GM21515 (cell line): Measurements from ENCODE around the gene NUAK1.
"Not testable (repeated sequence)": the region's sequence is repeated elsewhere in the genome, so short reads cannot be mapped to it uniquely, and the experiment has no call there.

ENCODE experiments used
- ATAC-seq: cut with Tn5 transposase; IDR thresholded peaks from one replicate; pipeline ENCODE4 v1.9.1; 2021; ENCODE audit not compliant: unreplicated experiment

The NUAK1 gene

DNA sequence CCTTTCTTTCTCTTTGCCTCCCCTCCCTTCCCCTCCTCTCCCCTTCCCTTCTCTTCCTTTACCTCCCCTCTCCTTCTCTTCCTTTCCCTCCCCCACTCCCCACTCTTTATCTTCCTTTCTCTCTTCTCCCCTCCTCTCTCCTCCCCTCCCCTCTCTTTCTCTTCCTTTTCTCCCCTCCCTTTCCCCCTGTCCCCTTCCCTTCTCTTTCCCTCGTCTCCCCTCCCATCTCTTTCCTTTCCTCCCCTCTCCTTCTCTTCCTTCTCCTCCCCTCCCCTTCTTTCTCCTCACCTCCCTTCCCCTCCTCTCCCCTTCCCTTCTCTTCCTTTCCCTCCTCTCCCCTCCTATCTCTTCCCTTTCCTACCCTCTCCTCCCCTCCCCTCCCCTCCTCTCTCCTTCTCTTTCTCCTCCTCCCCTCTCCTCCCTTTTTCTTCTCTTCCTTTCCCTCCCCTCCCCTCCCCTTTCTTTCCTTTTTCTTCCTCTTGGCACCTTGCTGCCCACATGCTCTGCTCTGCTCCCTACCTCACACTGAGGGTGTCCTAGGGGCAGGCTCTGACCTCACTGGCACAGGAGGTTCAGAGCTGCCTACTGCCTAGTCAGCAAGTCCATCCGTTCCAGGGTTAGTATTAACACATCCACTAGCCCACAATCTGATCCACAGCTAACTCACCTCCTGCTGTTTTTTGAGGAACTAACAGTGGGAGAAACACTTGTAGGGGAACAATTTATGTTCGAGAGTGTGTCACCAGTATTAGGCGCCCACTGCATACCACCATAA is 101.0 kb downstream of the NUAK1 start:
- no peak for ATAC-seq

DNA sequence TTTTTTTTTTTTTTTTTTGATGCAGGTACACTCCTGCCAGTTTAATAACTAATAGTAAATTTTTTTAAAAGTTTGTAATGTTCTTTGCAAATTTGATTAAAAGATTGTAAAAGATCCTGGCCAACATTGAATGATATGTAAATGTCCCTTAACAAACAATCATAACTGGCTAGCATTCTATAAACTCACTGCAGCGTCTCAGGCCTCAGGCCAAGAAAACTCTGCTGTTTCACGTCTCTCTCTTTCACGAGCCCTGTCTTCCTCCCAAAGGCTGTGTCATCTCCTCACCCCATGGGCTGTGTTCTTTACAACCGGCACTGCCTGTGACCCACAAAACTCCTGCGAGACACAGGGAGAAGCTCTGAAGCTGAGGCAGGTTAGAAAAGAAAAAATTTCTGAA is 103.3 kb downstream of the NUAK1 start:
- ATAC-seq = no peak

DNA sequence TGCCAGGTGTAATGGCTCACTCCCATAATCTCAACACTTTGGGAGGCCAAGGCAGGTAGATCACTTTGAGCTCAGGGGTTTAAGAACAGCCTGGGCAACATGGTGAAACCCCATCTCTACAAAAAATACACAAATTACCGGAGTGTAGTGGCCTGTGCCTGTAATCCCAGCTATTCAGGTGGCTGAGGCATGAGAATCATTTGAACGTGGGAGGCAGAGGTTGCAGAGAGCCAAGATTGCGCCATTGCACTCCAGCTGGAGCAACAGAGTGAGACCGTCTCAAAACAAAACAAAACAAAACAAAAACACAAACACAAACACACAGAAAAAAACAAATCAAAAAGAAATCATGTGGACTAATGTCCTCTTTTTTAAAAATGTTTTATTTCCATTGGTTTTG is 104.4 kb downstream of the NUAK1 start:
- no peak for ATAC-seq

DNA sequence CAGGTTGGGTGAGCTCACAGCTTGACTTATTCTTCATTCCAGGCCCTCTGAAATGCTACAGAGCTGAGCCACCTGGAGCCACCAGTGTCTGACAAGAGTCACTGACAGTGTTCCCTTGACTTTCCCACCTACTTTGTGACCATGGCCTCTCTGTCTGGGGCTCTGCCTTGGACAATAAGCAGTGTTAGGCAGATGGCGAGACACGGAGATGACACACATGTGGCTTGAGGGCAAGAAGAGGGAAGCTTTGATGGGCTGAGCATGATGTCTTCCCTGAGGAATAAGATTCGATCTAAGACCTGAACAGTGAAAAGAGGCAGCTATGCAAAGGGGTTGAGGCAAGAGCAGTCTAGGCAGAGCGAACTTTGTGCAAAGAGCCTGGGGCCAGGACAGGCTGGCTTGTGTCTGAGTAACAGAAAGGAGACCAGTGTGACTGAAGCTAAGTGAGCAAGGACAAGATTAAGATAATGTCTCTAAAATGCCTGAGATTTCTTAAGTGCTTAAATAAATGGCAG is 105.5 kb downstream of the NUAK1 start:
- ATAC-seq = no peak

DNA sequence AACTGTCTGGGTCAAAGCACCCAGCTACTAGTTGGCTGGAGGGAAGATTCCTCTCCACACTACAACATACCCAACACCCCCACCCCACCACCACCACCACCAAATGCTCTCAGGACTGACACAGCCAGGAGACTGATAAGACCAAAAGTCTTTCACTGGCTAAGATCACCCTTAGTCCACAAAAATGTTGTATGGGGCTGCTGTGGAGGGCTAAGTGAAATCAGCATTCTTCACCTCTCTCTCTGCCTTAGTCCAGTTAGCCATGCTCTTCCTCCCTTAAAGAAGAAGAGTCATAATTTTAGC is 106.2 kb downstream of the NUAK1 start:
- ATAC-seq = no peak

DNA sequence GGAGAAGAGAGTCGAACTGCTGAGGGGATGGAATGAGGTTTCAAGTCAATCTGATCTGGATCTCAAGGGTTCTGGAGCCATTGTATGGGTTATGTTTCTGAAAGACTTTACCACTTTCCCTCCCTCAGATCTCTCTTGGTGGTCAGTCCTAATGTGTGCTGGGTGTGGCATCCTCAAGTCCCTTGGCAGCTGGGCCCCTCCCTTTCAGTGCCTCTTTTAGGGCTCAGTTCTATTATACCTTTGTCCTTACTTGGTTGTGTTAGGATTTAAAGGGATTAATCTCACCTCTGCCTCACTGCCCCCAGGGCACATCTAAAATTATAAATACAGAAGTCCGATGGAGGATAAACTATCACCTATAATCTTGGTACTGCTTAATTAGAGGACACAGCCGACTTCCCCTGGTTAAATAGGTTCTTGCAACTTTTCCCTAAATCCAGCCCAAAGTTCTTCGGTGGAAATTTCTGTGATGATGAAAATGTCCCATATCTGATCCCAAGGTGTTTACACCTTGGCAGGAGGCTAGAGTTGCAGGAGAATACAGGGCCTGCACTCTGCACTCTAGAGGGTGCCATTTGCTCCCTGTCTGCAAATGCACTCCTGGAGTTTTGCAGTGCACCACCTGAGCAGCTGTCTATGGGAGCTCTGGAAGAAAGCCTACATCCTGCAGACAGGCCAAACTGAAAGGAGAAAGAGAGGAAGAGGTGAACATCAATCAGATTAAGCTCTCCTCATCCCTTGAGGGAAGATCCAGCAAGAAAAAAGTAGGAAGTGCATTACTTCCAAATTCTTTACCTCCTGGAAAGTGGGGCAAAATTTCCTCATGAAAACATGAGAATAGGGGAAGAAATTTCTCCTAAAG is 106.8 kb downstream of the NUAK1 start:
- ATAC-seq = no peak

DNA sequence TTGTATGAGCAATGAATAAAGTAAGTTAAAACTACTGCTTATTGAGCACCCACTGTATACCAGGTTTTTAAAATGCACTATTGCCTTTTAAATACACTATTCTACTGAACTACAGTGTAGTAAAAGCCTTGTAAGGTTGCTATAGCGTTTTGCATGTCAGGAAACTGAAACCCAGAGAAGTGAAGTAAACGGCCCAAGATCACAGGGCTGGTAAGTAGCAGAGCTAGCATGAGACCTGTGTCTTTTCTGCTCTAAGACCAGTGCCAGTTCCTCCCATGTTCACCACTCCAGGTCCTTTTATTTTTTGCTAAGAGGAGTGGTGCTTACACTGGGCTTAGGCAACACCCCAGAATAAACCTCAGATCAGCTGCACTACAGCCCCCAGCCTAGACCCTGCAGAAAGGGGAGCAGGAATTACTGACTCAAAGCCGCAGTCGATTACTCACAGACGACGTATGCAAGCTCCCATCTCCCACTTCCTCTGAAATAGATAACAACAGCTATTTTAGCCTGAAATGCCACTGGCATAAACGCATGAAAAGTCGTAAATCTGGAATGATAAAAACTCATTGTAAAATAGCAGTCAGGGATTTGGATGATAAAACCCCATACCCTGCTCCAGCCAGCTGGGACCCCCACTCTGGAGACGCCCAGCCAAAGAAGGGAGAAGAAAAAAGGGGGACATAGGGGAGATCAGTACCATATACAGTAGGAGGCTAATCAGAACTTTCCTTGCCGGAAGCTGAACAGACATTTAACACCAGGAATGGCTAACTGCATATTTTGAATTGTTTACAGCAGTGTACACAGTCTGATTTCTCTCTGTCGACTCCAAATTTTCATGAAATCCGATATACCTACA is 108.3 kb downstream of the NUAK1 start:
- ATAC-seq = no peak

DNA sequence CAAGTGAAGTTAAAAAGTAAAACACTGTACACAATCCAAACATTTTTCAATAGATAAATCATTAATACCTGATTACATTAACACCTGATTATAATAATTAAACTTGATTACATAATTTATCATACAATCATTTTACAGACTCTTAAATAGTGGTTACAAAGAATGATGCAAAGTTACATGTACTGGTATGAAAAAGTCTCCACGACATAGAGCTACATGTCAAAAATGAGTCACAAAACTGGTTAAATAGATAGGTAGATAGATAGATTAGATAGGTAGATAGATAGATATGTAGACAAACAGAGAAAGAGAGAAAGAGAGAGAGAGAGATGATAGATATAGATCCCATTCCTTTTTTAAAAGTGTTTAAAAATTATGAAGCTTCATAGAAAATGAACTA is 109.2 kb downstream of the NUAK1 start:
- no peak for ATAC-seq

DNA sequence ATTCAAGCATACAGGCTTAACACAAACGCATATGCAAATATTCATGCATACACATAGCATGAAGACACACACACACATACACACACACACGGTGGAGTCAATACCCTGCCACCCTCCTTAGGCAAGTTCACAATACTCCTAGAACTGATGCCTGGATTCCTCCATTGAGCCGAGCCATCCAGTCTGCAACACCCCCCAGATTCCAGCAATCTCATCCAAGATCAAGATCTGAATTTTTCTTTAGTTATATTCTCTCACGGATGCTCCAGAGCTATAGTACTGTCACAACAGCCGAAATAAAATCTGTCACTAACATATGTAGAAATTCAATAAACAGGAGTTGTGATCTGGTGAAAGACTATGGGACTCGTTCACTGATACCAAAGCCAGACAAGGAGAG is 110.8 kb downstream of the NUAK1 start:
- ATAC-seq = no peak

DNA sequence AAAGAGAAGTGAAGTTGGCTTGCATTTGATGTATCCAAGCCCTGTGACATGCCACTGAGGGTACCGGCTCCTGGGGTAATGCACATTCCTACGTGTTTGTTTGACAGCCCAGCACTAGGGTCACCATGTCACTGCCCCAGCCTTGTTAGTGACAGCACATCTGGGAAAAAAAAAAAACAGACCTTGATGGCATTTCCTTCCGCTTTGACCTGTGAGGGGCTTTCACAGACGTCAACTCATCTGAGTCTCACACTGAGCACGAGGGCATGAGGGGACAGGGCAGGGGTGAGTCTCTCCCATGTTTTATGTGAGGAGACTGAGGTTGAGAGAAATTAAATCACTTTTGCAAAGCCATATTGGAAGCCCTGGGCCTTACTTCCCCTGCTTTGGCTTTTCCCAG is 111.5 kb downstream of the NUAK1 start:
- ATAC-seq = no peak

DNA sequence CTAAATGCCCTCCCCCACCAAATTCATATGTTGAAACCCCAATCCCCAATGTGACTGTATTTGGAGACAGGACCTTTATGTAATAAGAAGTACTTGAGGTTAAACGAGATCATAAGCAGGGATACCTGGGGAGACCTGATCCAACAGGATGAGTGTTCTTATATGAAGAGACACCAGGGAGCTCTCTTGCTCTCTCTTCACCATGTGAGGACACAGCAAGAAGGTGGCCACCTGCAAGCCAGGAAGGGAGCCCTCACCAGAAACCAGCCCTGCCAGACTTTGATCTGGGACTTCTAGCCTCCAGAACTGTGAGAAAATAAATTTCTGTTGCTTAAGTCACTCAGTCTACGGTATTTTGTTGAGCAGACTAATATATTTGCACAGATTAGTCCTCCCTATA is 113.6 kb downstream of the NUAK1 start:
- ATAC-seq = no peak

DNA sequence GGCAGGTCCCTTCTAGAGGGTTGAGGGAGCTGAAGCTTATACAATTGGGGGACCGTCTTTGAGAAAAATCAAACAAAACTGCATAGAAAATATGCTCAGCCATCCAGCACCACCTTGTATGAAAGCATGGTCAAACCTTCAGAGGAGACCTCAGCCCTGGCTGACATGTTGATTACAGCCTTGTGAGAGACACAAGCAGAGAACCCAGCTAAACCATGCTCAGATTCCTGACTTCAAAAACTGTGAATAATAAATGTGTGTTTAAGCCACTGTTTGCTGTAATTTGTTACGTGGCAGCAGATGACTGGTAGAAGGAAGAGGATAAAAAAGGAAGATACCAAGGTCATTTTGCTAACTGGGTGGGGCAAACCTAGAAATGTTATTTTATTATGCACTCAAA is 115.7 kb downstream of the NUAK1 start:
- no peak for ATAC-seq

DNA sequence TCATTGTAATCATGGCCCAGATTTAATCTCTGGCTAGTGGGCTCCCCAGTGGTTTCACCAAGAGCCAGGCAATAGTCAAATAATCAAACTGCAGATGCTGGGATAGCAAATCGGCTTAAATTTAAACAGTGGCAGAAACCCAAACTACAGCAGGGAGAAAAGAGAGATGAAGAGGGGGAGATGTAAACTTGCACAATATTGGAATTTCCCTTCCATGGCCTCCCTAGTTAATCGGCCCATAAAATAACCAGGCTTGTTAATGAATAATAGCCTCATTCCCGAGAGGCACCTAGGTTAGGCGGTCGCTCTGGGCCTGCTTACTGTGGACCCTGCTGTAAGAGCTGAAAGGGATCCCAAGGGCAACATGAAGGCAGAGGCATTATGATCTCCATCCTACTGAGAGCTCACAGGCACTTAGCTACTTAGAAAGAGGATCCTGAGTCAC is 116.2 kb downstream of the NUAK1 start:
- ATAC-seq = no peak

DNA sequence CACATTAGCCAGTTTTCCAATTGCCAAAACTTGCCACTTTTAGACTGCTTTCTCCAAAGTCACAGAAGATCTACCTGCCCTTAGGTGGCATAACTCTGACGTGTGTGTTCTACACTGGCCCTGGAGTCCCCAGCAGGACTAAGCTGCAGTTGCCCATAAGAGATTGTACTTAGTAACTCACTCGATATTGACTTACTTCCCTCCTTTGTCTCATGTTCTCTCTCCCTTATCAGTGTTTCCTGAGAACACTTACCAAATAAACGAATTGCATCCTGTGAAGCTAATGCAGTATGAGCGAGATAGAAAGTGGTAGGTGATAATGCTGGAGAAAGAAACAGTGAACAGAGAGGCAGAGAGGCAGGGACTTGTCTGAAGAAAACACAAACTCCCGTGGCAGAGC is 117.2 kb downstream of the NUAK1 start:
- ATAC-seq = no peak

DNA sequence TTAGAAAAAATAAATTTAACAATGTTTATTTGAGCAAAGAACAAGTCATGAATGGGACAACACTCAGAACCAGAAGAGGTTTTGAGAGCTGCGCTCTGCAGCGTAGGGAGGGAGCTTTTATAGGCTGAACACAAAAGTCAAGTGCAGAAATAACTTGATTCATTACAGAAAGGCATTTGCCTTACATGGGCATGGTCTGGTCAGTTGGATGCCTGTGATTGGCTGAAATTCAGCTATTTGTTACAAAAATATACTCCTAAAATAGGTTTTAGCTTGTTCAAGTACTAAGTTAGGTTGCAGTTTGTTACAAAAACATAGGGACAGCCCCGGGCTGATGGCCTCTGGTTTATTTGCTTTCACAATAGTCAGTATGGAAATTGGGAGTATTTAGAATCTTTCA is 118.0 kb downstream of the NUAK1 start:
- ATAC-seq = no peak

DNA sequence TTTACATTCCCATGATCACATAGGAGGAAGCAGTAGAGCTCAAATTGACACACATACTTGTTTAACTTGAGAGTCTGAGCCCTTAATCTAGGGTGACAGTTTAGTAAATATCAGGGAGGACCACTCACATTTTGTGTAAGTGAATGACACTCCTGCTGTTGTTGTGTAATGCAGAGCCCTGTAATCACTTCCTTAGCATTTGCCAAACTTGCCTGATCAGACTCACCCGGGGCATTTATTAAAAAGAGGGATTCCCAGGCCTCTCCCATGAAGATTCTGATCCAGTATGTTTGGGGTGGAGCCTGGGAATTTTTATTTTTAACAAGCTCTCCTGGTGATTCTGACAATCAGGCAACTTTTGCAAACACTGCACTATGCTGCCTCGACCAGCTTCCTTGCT is 119.6 kb downstream of the NUAK1 start:
- no peak for ATAC-seq

DNA sequence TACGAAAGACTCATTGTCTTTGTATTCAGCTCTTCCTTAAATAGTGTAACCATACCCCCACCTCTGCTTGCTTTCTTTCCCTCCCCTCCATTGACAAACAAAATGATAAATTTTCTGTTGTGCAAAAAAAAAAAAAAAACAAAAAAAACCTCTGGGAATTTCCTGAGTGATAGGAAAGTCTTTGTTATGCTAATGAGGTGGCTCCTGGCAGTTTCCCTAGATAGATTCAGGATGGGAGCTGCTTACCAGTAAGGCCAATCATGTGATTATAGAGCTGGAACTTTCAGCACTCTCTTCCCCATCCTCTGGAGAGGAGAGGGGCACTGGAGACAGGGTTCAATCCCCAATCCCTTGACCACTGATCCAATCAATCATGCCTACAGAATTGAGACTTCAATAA is 120.5 kb downstream of the NUAK1 start:
- no peak for ATAC-seq

DNA sequence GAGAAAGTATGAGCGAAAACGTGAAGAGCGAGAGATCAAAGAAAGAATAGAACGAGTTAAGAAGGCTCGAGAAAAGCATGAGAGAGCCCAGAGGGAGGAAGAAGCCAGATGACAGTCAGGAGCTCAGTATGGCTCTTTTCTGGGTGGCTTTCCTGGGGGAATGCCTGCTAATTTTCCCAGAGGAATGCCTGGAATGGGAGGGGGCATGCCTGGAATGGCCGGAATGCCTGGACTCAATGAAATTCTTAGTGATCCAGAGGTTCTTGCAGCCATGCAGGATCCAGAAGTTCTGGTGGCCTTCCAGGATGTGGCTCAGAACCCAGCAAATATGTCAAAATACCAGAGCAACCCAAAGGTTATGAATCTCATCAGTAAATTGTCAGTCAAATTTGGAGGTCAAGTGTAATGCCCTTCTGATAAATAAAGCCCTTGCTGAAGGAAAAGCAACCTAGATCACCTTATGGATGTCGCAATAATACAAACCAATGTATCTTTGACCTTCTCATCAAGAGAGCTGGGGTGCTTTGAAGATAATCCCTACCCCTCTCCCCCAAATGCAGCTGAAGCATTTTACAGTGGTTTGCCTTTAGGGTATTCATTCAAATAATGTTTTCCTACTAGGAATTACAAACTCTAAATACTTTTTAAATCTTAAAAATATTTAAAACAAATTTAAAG is 122.0 kb downstream of the NUAK1 start:
- ATAC-seq = not testable (repeated sequence)

DNA sequence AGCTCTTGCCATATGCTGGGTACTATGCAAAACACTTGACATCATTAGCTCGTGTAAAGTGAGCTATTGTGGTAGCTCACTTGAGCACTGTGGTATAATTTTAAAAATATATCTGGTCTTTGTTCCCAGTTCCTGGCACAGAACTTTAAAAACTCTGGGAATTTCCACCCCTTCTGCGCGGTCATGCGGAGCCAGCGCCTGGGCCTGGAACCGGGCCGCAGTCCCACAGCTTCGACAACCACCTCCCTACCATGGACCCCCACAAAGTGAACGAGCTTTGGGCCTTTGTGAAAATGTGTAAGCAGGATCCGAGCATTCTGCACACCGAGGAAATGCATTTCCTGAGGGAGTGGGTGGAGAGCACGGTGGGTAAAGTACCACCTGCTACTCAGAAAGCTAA is 123.1 kb downstream of the NUAK1 start:
- ATAC-seq = no peak

DNA sequence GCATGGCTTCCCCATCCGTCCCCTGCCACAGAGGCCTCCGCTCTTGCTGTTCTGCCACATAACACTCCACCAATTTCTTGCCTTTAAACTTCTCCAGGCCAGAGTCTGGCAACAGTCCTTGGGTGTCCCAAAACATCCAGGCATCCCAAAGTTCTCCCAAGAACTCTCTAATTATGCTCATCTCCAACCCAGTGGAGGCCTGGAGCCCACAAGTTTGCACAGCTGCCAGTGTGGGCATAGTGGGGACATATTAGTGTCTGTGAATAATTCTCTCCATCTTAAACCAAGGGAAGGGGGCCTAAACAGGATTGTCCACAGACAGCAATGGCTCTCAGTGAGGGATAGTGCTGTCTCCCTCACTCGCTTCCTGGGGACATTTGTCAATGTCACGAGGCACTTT is 124.8 kb downstream of the NUAK1 start:
- no peak for ATAC-seq
